ENCODE data around the gene MAP3K12.
"Not testable (repeated sequence)": the region's sequence is repeated elsewhere in the genome, so short reads cannot be mapped to it uniquely, and the experiment has no call there.

MAP3K12 gene

GRCh38 chr12:53499266-53500141 lies at the start of gene MAP3K12:
TSS of gene MAP3K12 (minus strand) at chr12:53499458. CDS start at chr12:53487391, 12,067 bp downstream.
- no peak for FAIRE-seq

GRCh38 chr12:53548354-53548753 lies 49.1 kb upstream of the MAP3K12 start:
- not testable (repeated sequence) for FAIRE-seq

GRCh38 chr12:53543539-53543938 lies 44.3 kb upstream of the MAP3K12 start:
- FAIRE-seq = no peak

GRCh38 chr12:53539526-53539925 lies 40.3 kb upstream of the MAP3K12 start:
- no peak for FAIRE-seq

- FAIRE-seq = no peak
Measured at GRCh38 chr12:53538209-53538689, 39.0 kb upstream of the MAP3K12 start.

- FAIRE-seq = no peak
Measured at GRCh38 chr12:53536962-53537361, 37.7 kb upstream of the MAP3K12 start.

- no peak for FAIRE-seq
Measured at GRCh38 chr12:53533471-53533870, 34.2 kb upstream of the MAP3K12 start.

GRCh38 chr12:53532524-53533445 lies 33.5 kb upstream of the MAP3K12 start:
- no peak for FAIRE-seq

GRCh38 chr12:53532021-53532420 lies 32.8 kb upstream of the MAP3K12 start:
- no peak for FAIRE-seq

- no peak for FAIRE-seq
Measured at GRCh38 chr12:53530920-53531319, 31.7 kb upstream of the MAP3K12 start.

GRCh38 chr12:53530061-53530460 lies 30.8 kb upstream of the MAP3K12 start:
- no peak for FAIRE-seq

- no peak for FAIRE-seq
Measured at GRCh38 chr12:53524476-53524875, 25.2 kb upstream of the MAP3K12 start.

- FAIRE-seq = no peak
Measured at GRCh38 chr12:53523131-53523530, 23.9 kb upstream of the MAP3K12 start.

GRCh38 chr12:53518381-53518780 lies 19.1 kb upstream of the MAP3K12 start:
- FAIRE-seq = no peak

- no peak for FAIRE-seq
Measured at GRCh38 chr12:53516758-53517455, 17.6 kb upstream of the MAP3K12 start.

GRCh38 chr12:53515291-53515680 lies 16.0 kb upstream of the MAP3K12 start:
- FAIRE-seq = no peak

- FAIRE-seq = no peak
Measured at GRCh38 chr12:53514628-53515290, 15.5 kb upstream of the MAP3K12 start.

- no peak for FAIRE-seq
Measured at GRCh38 chr12:53513712-53514410, 14.6 kb upstream of the MAP3K12 start.

GRCh38 chr12:53510181-53510812 lies 11.0 kb upstream of the MAP3K12 start:
- no peak for FAIRE-seq

- no peak for FAIRE-seq
Measured at GRCh38 chr12:53508534-53509170, 9.4 kb upstream of the MAP3K12 start.

GRCh38 chr12:53507603-53507885 lies 8.3 kb upstream of the MAP3K12 start:
- no peak for FAIRE-seq
